HepG2 (cell line): ENCODE measurements around the gene TENT4B. TPM values are rescaled to one million over a fixed set of nuclear protein-coding genes. Genes with fewer than 3 reads are reported as not detected.
A peak's percentile ranks its signal among the peaks of the same experiment; 100 is the strongest.

ENCODE experiments used
- ARID4A ChIP-seq: sonication (generic); formaldehyde crosslinking; IDR thresholded peaks from 2 replicates; pipeline ENCODE4 v1.5.0; 2020; ENCODE audit warnings: mild to moderate bottlenecking, missing genetic modification reagents, borderline replicate concordance
- DMTF1 ChIP-seq: sonication (generic); formaldehyde crosslinking; IDR thresholded peaks from 2 replicates; pipeline ENCODE4 v1.4.0; 2020; ENCODE audit warnings: mild to moderate bottlenecking, missing genetic modification reagents
- GABPA ChIP-seq, 2 experiments: IDR thresholded peaks; 2 replicates each; pipeline ENCODE4 v1.6.1; 2011 to 2016; ENCODE audit warnings: low read depth in 2 of 2, low read length in 1 of 2, missing biosample characterization in 1 of 2, missing genetic modification characterization in 1 of 2
- GTF2F1 ChIP-seq: fragments of 150-350 bp; IDR thresholded peaks from 2 replicates; pipeline ENCODE4 v1.6.1; 2014; ENCODE audit warnings: low read length
- HHEX ChIP-seq: IDR thresholded peaks from 2 replicates; pipeline ENCODE4 v1.6.1; 2016; ENCODE audit warnings: control low read depth
- MAFK ChIP-seq, 2 experiments: IDR thresholded peaks in 1 of 2; conservative IDR thresholded peaks in 1 of 2; 2 replicates each; pipeline ENCODE4 v1.6.1; 2011; ENCODE audit warnings: improper control_type of control experiment in 2 of 2, low read length in 2 of 2
- MEIS1 ChIP-seq: sonication (generic); formaldehyde crosslinking; IDR thresholded peaks from 2 replicates; pipeline ENCODE4 v1.9.0; 2021; ENCODE audit warnings: mild to moderate bottlenecking, missing genetic modification reagents, moderate library complexity, borderline replicate concordance
- RELA ChIP-seq: sonication (generic); formaldehyde crosslinking; IDR thresholded peaks from 2 replicates; pipeline ENCODE4 v1.4.0; 2020; ENCODE audit warnings: missing genetic modification reagents
- THAP8 ChIP-seq: sonication (generic); formaldehyde crosslinking; IDR thresholded peaks from 2 replicates; pipeline ENCODE4 v1.5.1; 2020; ENCODE audit warnings: missing genetic modification reagents, mild to moderate bottlenecking, borderline replicate concordance
- ZC3H13 ChIP-seq: sonication (generic); formaldehyde crosslinking; IDR thresholded peaks from 2 replicates; pipeline ENCODE4 v1.8.1; 2023; ENCODE audit warnings: mild to moderate bottlenecking, missing genetic modification reagents, moderate library complexity
- ZNF44 ChIP-seq: sonication (generic); formaldehyde crosslinking; IDR thresholded peaks from 2 replicates; pipeline ENCODE4 v1.5.1; 2020; ENCODE audit warnings: mild to moderate bottlenecking, missing genetic modification reagents
- ZNF558 ChIP-seq: sonication (generic); formaldehyde crosslinking; IDR thresholded peaks from 2 replicates; pipeline ENCODE4 v1.9.0; 2022; ENCODE audit warnings: mild to moderate bottlenecking, missing genetic modification reagents, borderline replicate concordance
- ZNF672 ChIP-seq: sonication (generic); formaldehyde crosslinking; IDR thresholded peaks from 2 replicates; pipeline ENCODE4 v1.8.1; 2022; ENCODE audit warnings: missing genetic modification reagents
- ZNF703 ChIP-seq: sonication (generic); formaldehyde crosslinking; IDR thresholded peaks from 2 replicates; pipeline ENCODE4 v1.5.1; 2020; ENCODE audit warnings: missing genetic modification reagents, mild to moderate bottlenecking, moderate library complexity, borderline replicate concordance
- ZNF746 ChIP-seq: sonication (generic); formaldehyde crosslinking; IDR thresholded peaks from 2 replicates; pipeline ENCODE4 v1.8.0; 2022; ENCODE audit warnings: mild to moderate bottlenecking, missing genetic modification reagents
- ZNF768 ChIP-seq: sonication (generic); formaldehyde crosslinking; IDR thresholded peaks from 2 replicates; pipeline ENCODE4 v1.4.0; 2020; ENCODE audit warnings: missing genetic modification reagents
- polyA plus RNA-seq, 8 experiments: library from polyadenylated mRNA; depleted of rRNA in 3 of 8; stranded (reverse) in 7 of 8; unstranded in 1 of 8; fragments of >200 nt; fragmentation: Illumina TruSeq in 4 of 8; extraction: Trizol in 4 of 8; gene quantifications; 2 replicates each; pipeline versions ENCODE4 v1.2.1 to v1.2.3, GENCODE V29; 2011 to 2016; ENCODE audit warnings: low read depth in 4 of 8, missing spikeins in 1 of 8, mixed read lengths in 1 of 8; ENCODE audit not compliant: insufficient read depth in 1 of 8
- total RNA-seq, 5 experiments: library from RNA; depleted of rRNA; stranded (reverse); fragments of >200 nt; fragmentation: Illumina TruSeq; extraction: Trizol; gene quantifications; 2 replicates each; pipeline ENCODE4 v1.2.3, GENCODE V29; 2016; ENCODE audit warnings: low read depth in 1 of 5
- TF ChIP-seq, protein P1 (sequence below): sonication (generic); formaldehyde crosslinking; IDR thresholded peaks from 2 replicates; pipeline ENCODE4 v1.4.0; 2020; ENCODE audit warnings: mild to moderate bottlenecking, missing genetic modification reagents

TENT4B gene
- total and polyA plus RNA-seq, 2 of the 13 experiments (the other 11 are each of a cell fraction or from before 2014, with no cell fraction given): 15.0 to 32.8 TPM

DNA sequence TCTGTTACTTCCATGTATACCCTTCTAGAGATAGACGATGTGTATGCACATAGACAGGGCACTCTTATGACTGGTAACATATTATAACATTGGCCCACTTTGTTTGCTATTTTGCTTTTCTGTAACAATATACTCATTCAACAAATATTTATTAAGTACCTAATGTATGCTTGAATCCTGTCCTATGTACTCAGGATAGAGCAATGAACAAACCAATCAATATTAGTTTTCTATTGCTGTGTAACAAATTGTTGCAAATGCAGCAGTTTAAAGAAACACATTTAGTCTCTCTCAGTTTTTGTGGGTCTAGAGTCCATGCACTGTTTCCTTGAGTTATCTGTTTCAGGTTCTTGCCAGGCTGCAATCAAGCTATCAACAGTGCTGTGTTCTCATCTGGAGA, 29.7 kb upstream of the TENT4B start (continued):
- TF ChIP-seq ZNF746 (CRISPR knock-in tag) (no peak), ZNF672 (CRISPR knock-in tag) (no peak), MEIS1 (CRISPR knock-in tag) (no peak), RELA (no peak), ZC3H13 (CRISPR knock-in tag) (no peak), MAFK (conservative IDR thresholded peaks at IDR 0.05 in 1 of 2, IDR thresholded peaks at IDR 0.05 in 1 of 2; ENCODE audit: low read length in 2 of 2) (peak in 1 of 2 experiments; percentile 26; a peak in 1 of 4 replicates), ARID4A (CRISPR knock-in tag) (no peak), DMTF1 (CRISPR knock-in tag) (no peak), ZNF703 (CRISPR knock-in tag) (no peak), GTF2F1 (no peak), HHEX (CRISPR knock-in tag) (peak; percentile 69), ZNF44 (no peak), ZNF768 (CRISPR knock-in tag) (no peak), THAP8 (CRISPR knock-in tag) (no peak), GABPA (IDR thresholded peaks at IDR 0.05; ENCODE audit: low read depth, low read length) (no peak), GABPA (CRISPR knock-in tag; IDR thresholded peaks at IDR 0.05; ENCODE audit: low read depth) (no peak), ZNF558 (no peak)
- TF ChIP-seq, protein P1, sequence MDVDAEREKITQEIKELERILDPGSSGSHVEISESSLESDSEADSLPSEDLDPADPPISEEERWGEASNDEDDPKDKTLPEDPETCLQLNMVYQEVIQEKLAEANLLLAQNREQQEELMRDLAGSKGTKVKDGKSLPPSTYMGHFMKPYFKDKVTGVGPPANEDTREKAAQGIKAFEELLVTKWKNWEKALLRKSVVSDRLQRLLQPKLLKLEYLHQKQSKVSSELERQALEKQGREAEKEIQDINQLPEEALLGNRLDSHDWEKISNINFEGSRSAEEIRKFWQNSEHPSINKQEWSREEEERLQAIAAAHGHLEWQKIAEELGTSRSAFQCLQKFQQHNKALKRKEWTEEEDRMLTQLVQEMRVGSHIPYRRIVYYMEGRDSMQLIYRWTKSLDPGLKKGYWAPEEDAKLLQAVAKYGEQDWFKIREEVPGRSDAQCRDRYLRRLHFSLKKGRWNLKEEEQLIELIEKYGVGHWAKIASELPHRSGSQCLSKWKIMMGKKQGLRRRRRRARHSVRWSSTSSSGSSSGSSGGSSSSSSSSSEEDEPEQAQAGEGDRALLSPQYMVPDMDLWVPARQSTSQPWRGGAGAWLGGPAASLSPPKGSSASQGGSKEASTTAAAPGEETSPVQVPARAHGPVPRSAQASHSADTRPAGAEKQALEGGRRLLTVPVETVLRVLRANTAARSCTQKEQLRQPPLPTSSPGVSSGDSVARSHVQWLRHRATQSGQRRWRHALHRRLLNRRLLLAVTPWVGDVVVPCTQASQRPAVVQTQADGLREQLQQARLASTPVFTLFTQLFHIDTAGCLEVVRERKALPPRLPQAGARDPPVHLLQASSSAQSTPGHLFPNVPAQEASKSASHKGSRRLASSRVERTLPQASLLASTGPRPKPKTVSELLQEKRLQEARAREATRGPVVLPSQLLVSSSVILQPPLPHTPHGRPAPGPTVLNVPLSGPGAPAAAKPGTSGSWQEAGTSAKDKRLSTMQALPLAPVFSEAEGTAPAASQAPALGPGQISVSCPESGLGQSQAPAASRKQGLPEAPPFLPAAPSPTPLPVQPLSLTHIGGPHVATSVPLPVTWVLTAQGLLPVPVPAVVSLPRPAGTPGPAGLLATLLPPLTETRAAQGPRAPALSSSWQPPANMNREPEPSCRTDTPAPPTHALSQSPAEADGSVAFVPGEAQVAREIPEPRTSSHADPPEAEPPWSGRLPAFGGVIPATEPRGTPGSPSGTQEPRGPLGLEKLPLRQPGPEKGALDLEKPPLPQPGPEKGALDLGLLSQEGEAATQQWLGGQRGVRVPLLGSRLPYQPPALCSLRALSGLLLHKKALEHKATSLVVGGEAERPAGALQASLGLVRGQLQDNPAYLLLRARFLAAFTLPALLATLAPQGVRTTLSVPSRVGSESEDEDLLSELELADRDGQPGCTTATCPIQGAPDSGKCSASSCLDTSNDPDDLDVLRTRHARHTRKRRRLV (CRISPR knock-in tag): no peak
